GM12872 (cell line): Measurements from ENCODE around the gene MGAT4B.

Source experiments
- CTCF ChIP-seq: IDR thresholded peaks from 3 replicates; pipeline ENCODE4 v1.5.1; 2011; ENCODE audit warnings: low read depth, mild to moderate bottlenecking, low read length, moderate library complexity; ENCODE audit not compliant: insufficient read depth

Gene MGAT4B

GRCh38 chr5:179819296-179820126 lies 12.8 kb upstream of the MGAT4B start:
- TF ChIP-seq CTCF, result no peak

GRCh38 chr5:179818746-179819295 lies 12.2 kb upstream of the MGAT4B start:
- no peak for TF ChIP-seq CTCF

GRCh38 chr5:179817890-179818745 lies 11.5 kb upstream of the MGAT4B start:
- TF ChIP-seq CTCF, result no peak

- no peak for TF ChIP-seq CTCF
Observed at GRCh38 chr5:179817470-179817840, 10.8 kb upstream of the MGAT4B start.

GRCh38 chr5:179816796-179817469 lies 10.3 kb upstream of the MGAT4B start:
- TF ChIP-seq CTCF, result 0 out of 3 replicates have a peak, but pooled peaks have one; percentile 16

GRCh38 chr5:179816401-179816795 lies 9.7 kb upstream of the MGAT4B start:
- TF ChIP-seq CTCF, result no peak
